GM12878 (cell line): Measurements from ENCODE around the gene PPP1R13B. TPM values are rescaled to one million over a fixed set of nuclear protein-coding genes. Genes with fewer than 3 reads are reported as not detected.

ENCODE experiments used
- ATAC-seq: fragments of 200-7000 bp; cut with Tn5 transposase; 3 replicates; pipeline ENCODE4 v1.9.1; 2020; ENCODE audit warnings: mild to moderate bottlenecking, moderate library complexity
- BruUV-seq: library from RNA; stranded (reverse); fragments of 400-500 nt; replicated peaks from 2 replicates; lab custom pipeline; 2021; lab: Mats Ljungman, UMichigan
- CTCF ChIA-PET: fragments of 300-600 bp; sonication (Branson Sonifier 250); formaldehyde crosslinking; extraction: SDS; loops from one replicate; lab custom pipeline; 2021; ENCODE audit warnings: inconsistent platforms; lab: Yijun Ruan, JAX
- POLR2A ChIA-PET: fragments of 350-600 bp; formaldehyde crosslinking; extraction: SDS; loops from one replicate; lab custom pipeline; 2021; ENCODE audit warnings: inconsistent platforms; lab: Charles Lee
- RAD21 ChIA-PET: fragments of 300-600 bp; sonication (Branson Sonifier 250); formaldehyde crosslinking; loops from one replicate; lab custom pipeline; 2023; ENCODE audit warnings: antibody characterized with exemption; ENCODE audit not compliant: unreplicated experiment; lab: Charles Lee
- SMC1A ChIA-PET: fragments of 300-600 bp; sonication (Branson Sonifier 250); formaldehyde crosslinking; loops from one replicate; lab custom pipeline; 2023; ENCODE audit not compliant: unreplicated experiment, uncharacterized antibody; lab: Charles Lee
- DNase-seq: peaks from one replicate; pipeline ENCODE4 v3.0.0-alpha.2; 2011; ENCODE audit warnings: low read depth, low spot score
- FAIRE-seq: peaks from 3 replicates; lab custom pipeline; 2011; peaks lifted over from hg19 to GRCh38; lab: Jason Lieb, UNC
- H2AFZ ChIP-seq: 2 replicates; pipeline ENCODE4 v1.6.0; 2011; ENCODE audit warnings: low read depth, low read length, control low read depth; ENCODE audit not compliant: control insufficient read depth
- H3K27ac ChIP-seq: 2 replicates; pipeline ENCODE4 v1.5.1; 2011; ENCODE audit warnings: control low read depth; ENCODE audit not compliant: control insufficient read depth, insufficient read depth
- H3K27me3 ChIP-seq, 2 experiments: replicated peaks in 1 of 2; 2 replicates each; pipeline versions ENCODE4 v1.6.0 to v1.6.1; 2011; ENCODE audit warnings: low read length in 1 of 2; ENCODE audit not compliant: control insufficient read depth in 2 of 2, insufficient read depth in 2 of 2
- H3K36me3 ChIP-seq, 2 experiments: 2 replicates each; pipeline ENCODE4 v1.5.1; 2011; ENCODE audit warnings: low read length in 1 of 2; ENCODE audit not compliant: control insufficient read depth in 2 of 2, insufficient read depth in 2 of 2
- H3K4me1 ChIP-seq: 2 replicates; pipeline ENCODE4 v1.6.1; 2011; ENCODE audit warnings: mild to moderate bottlenecking, low read length, moderate library complexity, mixed read lengths; ENCODE audit not compliant: control insufficient read depth, insufficient read depth
- H3K4me2 ChIP-seq: 2 replicates; pipeline ENCODE4 v1.6.0; 2011; ENCODE audit warnings: control low read depth; ENCODE audit not compliant: control insufficient read depth, insufficient read depth
- H3K4me3 ChIP-seq: fragments of 200-600 bp; sonication (generic); 2 replicates; pipeline ENCODE4 v1.5.1; 2016
- H3K79me2 ChIP-seq: 2 replicates; pipeline ENCODE4 v1.6.0; 2011; ENCODE audit warnings: low read length; ENCODE audit not compliant: control insufficient read depth, insufficient read depth
- H3K9ac ChIP-seq: 2 replicates; pipeline ENCODE4 v1.8.0; 2011; ENCODE audit warnings: low read length, control low read depth, mixed read lengths; ENCODE audit not compliant: control insufficient read depth, insufficient read depth
- H3K9me3 ChIP-seq: replicated peaks from 3 replicates; pipeline ENCODE4 v1.5.1; 2011; ENCODE audit warnings: mild to moderate bottlenecking, low read length; ENCODE audit not compliant: control insufficient read depth, insufficient read depth
- H4K20me1 ChIP-seq: 2 replicates; pipeline ENCODE4 v1.6.0; 2011; ENCODE audit not compliant: control insufficient read depth, insufficient read depth
- EGR1 ChIP-seq, 2 experiments: IDR thresholded peaks; 1 replicate in 1 of 2; 2 replicates in 1 of 2; pipeline ENCODE4 v1.6.1; 2011 to 2012; ENCODE audit warnings: low read depth in 2 of 2, low read length in 2 of 2, borderline replicate concordance in 1 of 2, mild to moderate bottlenecking in 1 of 2, moderate library complexity in 1 of 2
- HCFC1 ChIP-seq: fragments of 150-350 bp; IDR thresholded peaks from 2 replicates; pipeline ENCODE4 v1.6.1; 2014; ENCODE audit warnings: low read length
- IRF3 ChIP-seq: fragments of 450-650 bp; IDR thresholded peaks from 2 replicates; pipeline ENCODE4 v1.6.1; 2014; ENCODE audit warnings: mild to moderate bottlenecking
- MEF2A ChIP-seq: IDR thresholded peaks from 2 replicates; pipeline ENCODE4 v1.6.1; 2011; ENCODE audit warnings: low read depth, mild to moderate bottlenecking, low read length, moderate library complexity; ENCODE audit not compliant: insufficient read depth
- MYC ChIP-seq: IDR thresholded peaks from 2 replicates; pipeline ENCODE4 v1.6.1; 2011; ENCODE audit warnings: mild to moderate bottlenecking, low read length, moderate library complexity, inconsistent platforms; ENCODE audit not compliant: insufficient read depth, insufficient replicate concordance, insufficient read length, severe bottlenecking
- NKRF ChIP-seq: fragments of 450-650 bp; conservative IDR thresholded peaks from 2 replicates; pipeline ENCODE4 v1.6.1; 2017; ENCODE audit warnings: mild to moderate bottlenecking, moderate library complexity
- RB1 ChIP-seq: fragments of 450-650 bp; formaldehyde crosslinking; IDR thresholded peaks from 2 replicates; pipeline ENCODE4 v1.6.1; 2017; ENCODE audit warnings: mild to moderate bottlenecking, borderline replicate concordance
- SMARCA5 ChIP-seq: fragments of 450-650 bp; IDR thresholded peaks from 2 replicates; pipeline ENCODE4 v1.6.1; 2017; ENCODE audit warnings: mild to moderate bottlenecking
- SP1 ChIP-seq: IDR thresholded peaks from one replicate; pipeline ENCODE4 v1.6.1; 2011; ENCODE audit warnings: low read depth, low read length
- ZBTB33 ChIP-seq: fragments of 450-650 bp; IDR thresholded peaks from 2 replicates; pipeline ENCODE4 v1.6.1; 2017; ENCODE audit warnings: mild to moderate bottlenecking
- ZBTB4 ChIP-seq: fragments of 450-650 bp; formaldehyde crosslinking; IDR thresholded peaks from 2 replicates; pipeline ENCODE4 v1.4.0; 2022; ENCODE audit warnings: mild to moderate bottlenecking, moderate library complexity
- WGBS: methylation state at CpG from one replicate; pipeline ENCODE4 v1.1.6; 2016; ENCODE audit warnings: low lambda C conversion rate; ENCODE audit not compliant: insufficient replicate concordance, insufficient coverage; ENCODE audit errors: missing lambda C conversion rate; 5-methylcytosine and 5-hydroxymethylcytosine counted together
- in situ Hi-C: fragments of 300-500 bp; cut with MboI; formaldehyde crosslinking; loops from 9 replicates; pipeline ENCODE4 v1.14.3; 2018; ENCODE audit warnings: mixed read lengths
- intact Hi-C: fragments of 100-400 bp; cut with micrococcal nuclease; formaldehyde crosslinking; loops from one replicate; pipeline ENCODE4 v1.14.2; 2022; ENCODE audit not compliant: unreplicated experiment
- polyA plus RNA-seq, 11 experiments: library from polyadenylated mRNA; depleted of rRNA in 4 of 11; unstranded in 6 of 11; stranded (reverse) in 5 of 11; fragments of >200 nt; fragmentation: Nextera tagmentation in 4 of 11; fragmentation: Illumina TruSeq in 1 of 11; extraction: Ambion mirVana in 4 of 11; extraction: Trizol in 1 of 11; gene quantifications; 1 replicate in 1 of 11; 2 replicates in 10 of 11; pipeline versions ENCODE4 v1.2.1 to v1.2.3, GENCODE V29; 2011 to 2016; ENCODE audit warnings: inconsistent platforms in 2 of 11, missing spikeins in 2 of 11, low read depth in 1 of 11
- total RNA-seq, 4 experiments: library from RNA; depleted of rRNA in 3 of 4; stranded (reverse); fragments of >200 nt in 3 of 4; fragmentation: Illumina TruSeq in 1 of 4; extraction: Trizol in 1 of 4; gene quantifications; 2 replicates each; pipeline versions ENCODE4 v1.2.1 to v1.2.3, GENCODE V29; 2013 to 2021

Gene PPP1R13B
- total and polyA plus RNA-seq, 10 of the 15 experiments (the other 5 are each of a cell fraction or from before 2014, with no cell fraction given) = 0.16 to 8.1 (median 3.2) TPM

GRCh38 chr14:103834956-103835355 lies 12.4 kb downstream of the PPP1R13B start (continued):
- TF ChIP-seq ZBTB33 (no peak), HCFC1 (no peak)

- Histone ChIP-seq H3K4me3 (no peak overlapping the region), H3K36me3 (no peaks in the 10 kb centered on the region), H3K4me2 (no peak overlapping the region), H3K9me3 (no peaks in the 10 kb centered on the region), H4K20me1 (no peaks in the 10 kb centered on the region), H2AFZ (no peak overlapping the region), H3K27me3 (no peaks in the 10 kb centered on the region), H3K4me1 (no peaks in the 10 kb centered on the region), H3K9ac (no peak overlapping the region), H3K27ac (no peak overlapping the region), H3K79me2 (no peaks in the 10 kb centered on the region)
- ChIA-PET SMC1A (no interaction called here), RAD21 (no interaction called here), POLR2A (no interaction called here), CTCF (interaction anchor here (1.0 kb wide), 1 partner anchor 8 kb away, joined by 3 read pairs; no protein-coding TSS in a partner anchor)
- 69% methylated on average over 4 of the region's 4 CpGs for WGBS
- no peak for FAIRE-seq
- in situ Hi-C loops = no loop called here
- no peak for ATAC-seq
- no peak for DNase-seq
- BruUV-seq = no TSS peak
- intact Hi-C loops = no loop called here
- no peak for TF ChIP-seq RB1
- TF ChIP-seq ZBTB4 = no peak
- TF ChIP-seq NKRF = no peak
- TF ChIP-seq MYC = no peak
- no peak for TF ChIP-seq MEF2A
- TF ChIP-seq SP1 = no peak
- no peak for TF ChIP-seq IRF3
- TF ChIP-seq EGR1 (IDR thresholded peaks at IDR 0.05; ENCODE audit: borderline replicate concordance in 1 of 2, low read depth in 2 of 2, low read length in 2 of 2) = no peak
- TF ChIP-seq SMARCA5 = no peak
Observed at GRCh38 chr14:103833711-103834110, 13.7 kb downstream of the PPP1R13B start.
